HG02884 (cell line): ENCODE results near the gene MYL11.
A peak's percentile ranks its signal among the peaks of the same experiment; 100 is the strongest.

Source experiments
- ATAC-seq: cut with Tn5 transposase; IDR thresholded peaks from one replicate; pipeline ENCODE4 v1.9.1; 2021; ENCODE audit warnings: mild to moderate bottlenecking, moderate library complexity; ENCODE audit not compliant: unreplicated experiment

MYL11 gene

GRCh38 chr16:30416624-30417528 is 42.3 kb downstream of the MYL11 start:
- ATAC-seq, result no peak

GRCh38 chr16:30417529-30418349 is 43.1 kb downstream of the MYL11 start:
- peak; percentile 70 for ATAC-seq

GRCh38 chr16:30418350-30419181 is 44.0 kb downstream of the MYL11 start:
- ATAC-seq, result no peak

- no peak for ATAC-seq
Measured at GRCh38 chr16:30421010-30421409, 46.4 kb downstream of the MYL11 start.
